HepG2 (cell line): ENCODE measurements around the gene PDYN. TPM values are rescaled to one million over a fixed set of nuclear protein-coding genes. Genes with fewer than 3 reads are reported as not detected.
A peak's percentile ranks its signal among the peaks of the same experiment; 100 is the strongest.

Experiments used
- ASH2L ChIP-seq: fragments of 300-600, 200-600 bp; sonication (generic); IDR thresholded peaks from 2 replicates; pipeline ENCODE4 v1.7.0; 2017; ENCODE audit warnings: low read depth, mild to moderate bottlenecking, moderate library complexity, mixed read lengths, low read length; ENCODE audit not compliant: insufficient read length
- ATF2 ChIP-seq: sonication (generic); formaldehyde crosslinking; IDR thresholded peaks from 2 replicates; pipeline ENCODE4 v1.4.0; 2020; ENCODE audit warnings: missing genetic modification reagents
- BORCS8-MEF2B ChIP-seq: sonication (generic); formaldehyde crosslinking; IDR thresholded peaks from 2 replicates; pipeline ENCODE4 v1.8.0; 2022; ENCODE audit warnings: mild to moderate bottlenecking, missing genetic modification reagents
- E2F2 ChIP-seq: sonication (generic); formaldehyde crosslinking; IDR thresholded peaks from 2 replicates; pipeline ENCODE4 v1.4.0; 2020; ENCODE audit warnings: missing genetic modification reagents, borderline replicate concordance
- EEA1 ChIP-seq: sonication (generic); formaldehyde crosslinking; IDR thresholded peaks from 2 replicates; pipeline ENCODE4 v1.5.1; 2020; ENCODE audit warnings: mild to moderate bottlenecking, missing genetic modification reagents, borderline replicate concordance
- GTF3A ChIP-seq: sonication (generic); formaldehyde crosslinking; conservative IDR thresholded peaks from 2 replicates; pipeline ENCODE4 v1.4.0; 2020; ENCODE audit warnings: mild to moderate bottlenecking, missing genetic modification reagents
- KMT2B ChIP-seq: IDR thresholded peaks from 2 replicates; pipeline ENCODE4 v1.6.1; 2016; ENCODE audit warnings: missing genetic modification reagents, missing compliant biosample characterization
- MTF2 ChIP-seq: sonication (generic); formaldehyde crosslinking; IDR thresholded peaks from 2 replicates; pipeline ENCODE4 v1.5.0; 2020; ENCODE audit warnings: missing genetic modification reagents, borderline replicate concordance
- SATB2 ChIP-seq: sonication (generic); formaldehyde crosslinking; IDR thresholded peaks from 2 replicates; pipeline ENCODE4 v1.5.0; 2020; ENCODE audit warnings: missing genetic modification reagents
- TBL1XR1 ChIP-seq: fragments of 150-350 bp; IDR thresholded peaks from 2 replicates; pipeline ENCODE4 v1.6.1; 2014; ENCODE audit warnings: borderline replicate concordance, low read length; ENCODE audit not compliant: partially characterized antibody
- ZFP82 ChIP-seq: sonication (generic); formaldehyde crosslinking; IDR thresholded peaks from 2 replicates; pipeline ENCODE4 v1.5.1; 2020; ENCODE audit warnings: mild to moderate bottlenecking, missing genetic modification reagents, borderline replicate concordance
- ZNF138 ChIP-seq: sonication (generic); formaldehyde crosslinking; IDR thresholded peaks from 2 replicates; pipeline ENCODE4 v1.5.0; 2020; ENCODE audit warnings: mild to moderate bottlenecking, low read depth, missing genetic modification reagents
- ZNF253 ChIP-seq: sonication (generic); formaldehyde crosslinking; IDR thresholded peaks from 2 replicates; pipeline ENCODE4 v1.8.0; 2022; ENCODE audit warnings: mild to moderate bottlenecking, missing genetic modification reagents, borderline replicate concordance
- ZNF256 ChIP-seq: sonication (generic); formaldehyde crosslinking; conservative IDR thresholded peaks from 2 replicates; pipeline ENCODE4 v1.4.0; 2020; ENCODE audit warnings: missing genetic modification reagents
- ZNF468 ChIP-seq: sonication (generic); formaldehyde crosslinking; IDR thresholded peaks from 2 replicates; pipeline ENCODE4 v1.8.0; 2022; ENCODE audit warnings: mild to moderate bottlenecking, moderate library complexity, missing genetic modification reagents
- ZNF556 ChIP-seq: sonication (generic); formaldehyde crosslinking; IDR thresholded peaks from 2 replicates; pipeline ENCODE4 v1.4.0; 2020; ENCODE audit warnings: mild to moderate bottlenecking, missing genetic modification reagents, borderline replicate concordance
- ZNF570 ChIP-seq: sonication (generic); formaldehyde crosslinking; IDR thresholded peaks from 2 replicates; pipeline ENCODE4 v1.4.0; 2020; ENCODE audit warnings: mild to moderate bottlenecking, missing genetic modification reagents, borderline replicate concordance
- ZZZ3 ChIP-seq: sonication (generic); formaldehyde crosslinking; IDR thresholded peaks from 2 replicates; pipeline ENCODE4 v1.4.0; 2020; ENCODE audit warnings: missing genetic modification reagents, mild to moderate bottlenecking, borderline replicate concordance
- polyA plus RNA-seq, 8 experiments: library from polyadenylated mRNA; depleted of rRNA in 3 of 8; stranded (reverse) in 7 of 8; unstranded in 1 of 8; fragments of >200 nt; fragmentation: Illumina TruSeq in 4 of 8; extraction: Trizol in 4 of 8; gene quantifications; 2 replicates each; pipeline versions ENCODE4 v1.2.1 to v1.2.3, GENCODE V29; 2011 to 2016; ENCODE audit warnings: low read depth in 4 of 8, missing spikeins in 1 of 8, mixed read lengths in 1 of 8; ENCODE audit not compliant: insufficient read depth in 1 of 8
- total RNA-seq, 5 experiments: library from RNA; depleted of rRNA; stranded (reverse); fragments of >200 nt; fragmentation: Illumina TruSeq; extraction: Trizol; gene quantifications; 2 replicates each; pipeline ENCODE4 v1.2.3, GENCODE V29; 2016; ENCODE audit warnings: low read depth in 1 of 5
- TF ChIP-seq, protein P1 (sequence below): sonication (generic); formaldehyde crosslinking; IDR thresholded peaks from 2 replicates; pipeline ENCODE4 v1.4.0; 2020; ENCODE audit warnings: mild to moderate bottlenecking, missing genetic modification reagents
- TF ChIP-seq, protein P2 (sequence below), 2 experiments: sonication (generic) in 1 of 2; formaldehyde crosslinking in 1 of 2; IDR thresholded peaks; 2 replicates each; pipeline versions ENCODE4 v1.6.1 to v1.9.0; 2014 to 2022; ENCODE audit warnings: antibody characterized with exemption in 1 of 2, borderline replicate concordance in 1 of 2, inconsistent platforms in 1 of 2, low read depth in 1 of 2, missing genetic modification reagents in 1 of 2

Gene PDYN
- total and polyA plus RNA-seq, 2 of the 13 experiments (the other 11 are each of a cell fraction or from before 2014, with no cell fraction given) = not detected

- TF ChIP-seq E2F2 (no peak), ZNF556 (CRISPR knock-in tag) (no peak; the same call in 1 of the 2 replicates), KMT2B (CRISPR knock-in tag) (no peak), ZNF253 (CRISPR knock-in tag) (no peak), ATF2 (CRISPR knock-in tag) (no peak), TBL1XR1 (no peak), ZZZ3 (CRISPR knock-in tag) (no peak), SATB2 (CRISPR knock-in tag) (no peak), ASH2L (no peak), ZFP82 (CRISPR knock-in tag) (no peak), EEA1 (CRISPR knock-in tag) (no peak; the same call in 1 of the 2 replicates), GTF3A (no peak), ZNF138 (CRISPR knock-in tag) (no peak), MTF2 (CRISPR knock-in tag) (no peak), ZNF570 (CRISPR knock-in tag) (no peak), BORCS8-MEF2B (peak; percentile 87; the same call in 1 of the 2 replicates), ZNF468 (CRISPR knock-in tag) (no peak), ZNF256 (CRISPR knock-in tag) (no peak)
- TF ChIP-seq, protein P1, sequence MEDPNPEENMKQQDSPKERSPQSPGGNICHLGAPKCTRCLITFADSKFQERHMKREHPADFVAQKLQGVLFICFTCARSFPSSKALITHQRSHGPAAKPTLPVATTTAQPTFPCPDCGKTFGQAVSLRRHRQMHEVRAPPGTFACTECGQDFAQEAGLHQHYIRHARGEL (CRISPR knock-in tag) = no peak
- TF ChIP-seq, protein P2, sequence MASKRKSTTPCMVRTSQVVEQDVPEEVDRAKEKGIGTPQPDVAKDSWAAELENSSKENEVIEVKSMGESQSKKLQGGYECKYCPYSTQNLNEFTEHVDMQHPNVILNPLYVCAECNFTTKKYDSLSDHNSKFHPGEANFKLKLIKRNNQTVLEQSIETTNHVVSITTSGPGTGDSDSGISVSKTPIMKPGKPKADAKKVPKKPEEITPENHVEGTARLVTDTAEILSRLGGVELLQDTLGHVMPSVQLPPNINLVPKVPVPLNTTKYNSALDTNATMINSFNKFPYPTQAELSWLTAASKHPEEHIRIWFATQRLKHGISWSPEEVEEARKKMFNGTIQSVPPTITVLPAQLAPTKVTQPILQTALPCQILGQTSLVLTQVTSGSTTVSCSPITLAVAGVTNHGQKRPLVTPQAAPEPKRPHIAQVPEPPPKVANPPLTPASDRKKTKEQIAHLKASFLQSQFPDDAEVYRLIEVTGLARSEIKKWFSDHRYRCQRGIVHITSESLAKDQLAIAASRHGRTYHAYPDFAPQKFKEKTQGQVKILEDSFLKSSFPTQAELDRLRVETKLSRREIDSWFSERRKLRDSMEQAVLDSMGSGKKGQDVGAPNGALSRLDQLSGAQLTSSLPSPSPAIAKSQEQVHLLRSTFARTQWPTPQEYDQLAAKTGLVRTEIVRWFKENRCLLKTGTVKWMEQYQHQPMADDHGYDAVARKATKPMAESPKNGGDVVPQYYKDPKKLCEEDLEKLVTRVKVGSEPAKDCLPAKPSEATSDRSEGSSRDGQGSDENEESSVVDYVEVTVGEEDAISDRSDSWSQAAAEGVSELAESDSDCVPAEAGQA (IDR thresholded peaks at IDR 0.05; ENCODE audit: low read depth) = no peak
- TF ChIP-seq, protein P2 (CRISPR knock-in tag; IDR thresholded peaks at IDR 0.05; ENCODE audit: borderline replicate concordance) = no peak
These were observed 28.1 kb downstream of the PDYN start (continued) for GRCh38 chr20:1965520-1966351.
